Measurements from ENCODE around the gene MCC. TPM values are rescaled to one million over a fixed set of nuclear protein-coding genes. Genes with fewer than 3 reads are reported as not detected.

The MCC gene
- total RNA-seq, 1 experiment from 2014 or later = 0.41 TPM

DNA sequence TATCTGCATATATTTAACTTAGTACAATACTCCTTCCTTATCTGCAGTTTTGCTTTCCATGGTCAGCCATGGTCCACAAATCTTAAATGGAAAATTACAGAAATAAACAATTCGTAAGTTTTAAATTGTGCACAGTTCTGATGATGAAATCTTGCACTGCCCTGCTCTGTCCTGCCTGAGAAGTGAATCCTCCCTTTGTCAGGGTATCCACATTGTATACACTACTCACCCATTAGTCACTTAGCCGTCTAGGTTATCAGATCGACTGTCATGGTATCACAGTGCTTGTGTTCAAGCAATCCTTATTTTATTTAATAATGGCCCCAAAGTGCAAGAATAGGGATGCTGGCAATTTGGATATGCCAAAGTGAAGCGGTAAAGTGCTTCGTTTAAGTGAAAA is 16.9 kb upstream of the MCC start:
- Histone ChIP-seq H3K4me3 (ENCODE audit: low read depth in 2 of 2, low read length in 2 of 2) (no peak overlapping the region), H3K36me3 (ENCODE audit: control insufficient read depth, insufficient read depth, low read length) (no peaks in the 10 kb centered on the region), H3K27ac (ENCODE audit: low read length) (no peak overlapping the region), H3K27me3 (ENCODE audit: control insufficient read depth, insufficient read depth, low read length) (peaks cover 16% of the 10 kb centered on the region), H3K4me1 (ENCODE audit: control insufficient read depth, insufficient read depth, low read length) (no peaks in the 10 kb centered on the region), H3K9me3 (ENCODE audit: control insufficient read depth, insufficient read depth, low read depth, low read length) (no peaks in the 10 kb centered on the region)
- no TSS peak for BruUV-seq (replicated peaks)
- intact Hi-C loops (cut with micrococcal nuclease; ENCODE audit: unreplicated experiment) = no loop called here
- POLR2A ChIA-PET = no interaction called here
- no peak for DNase-seq (ENCODE audit: low read depth, low spot score)
- in situ Hi-C loops (cut with HindIII; ENCODE audit: low pct_unique_long_range_greater_than_20kb, low sequenced_read_pairs) = no loop called here
- no peak for ATAC-seq
- TF ChIP-seq SIN3A (IDR thresholded peaks at IDR 0.05; ENCODE audit: borderline replicate concordance, insufficient read depth, low read depth, low read length) (no peak), CTCF (IDR thresholded peaks at IDR 0.05) (no peak), POLR2AphosphoS5 (IDR thresholded peaks at IDR 0.05; ENCODE audit: low read depth, low read length) (no peak), TCF7L2 (IDR thresholded peaks at IDR 0.05; ENCODE audit: low read depth, low read length) (no peak)
- TF ChIP-seq, protein P1, sequence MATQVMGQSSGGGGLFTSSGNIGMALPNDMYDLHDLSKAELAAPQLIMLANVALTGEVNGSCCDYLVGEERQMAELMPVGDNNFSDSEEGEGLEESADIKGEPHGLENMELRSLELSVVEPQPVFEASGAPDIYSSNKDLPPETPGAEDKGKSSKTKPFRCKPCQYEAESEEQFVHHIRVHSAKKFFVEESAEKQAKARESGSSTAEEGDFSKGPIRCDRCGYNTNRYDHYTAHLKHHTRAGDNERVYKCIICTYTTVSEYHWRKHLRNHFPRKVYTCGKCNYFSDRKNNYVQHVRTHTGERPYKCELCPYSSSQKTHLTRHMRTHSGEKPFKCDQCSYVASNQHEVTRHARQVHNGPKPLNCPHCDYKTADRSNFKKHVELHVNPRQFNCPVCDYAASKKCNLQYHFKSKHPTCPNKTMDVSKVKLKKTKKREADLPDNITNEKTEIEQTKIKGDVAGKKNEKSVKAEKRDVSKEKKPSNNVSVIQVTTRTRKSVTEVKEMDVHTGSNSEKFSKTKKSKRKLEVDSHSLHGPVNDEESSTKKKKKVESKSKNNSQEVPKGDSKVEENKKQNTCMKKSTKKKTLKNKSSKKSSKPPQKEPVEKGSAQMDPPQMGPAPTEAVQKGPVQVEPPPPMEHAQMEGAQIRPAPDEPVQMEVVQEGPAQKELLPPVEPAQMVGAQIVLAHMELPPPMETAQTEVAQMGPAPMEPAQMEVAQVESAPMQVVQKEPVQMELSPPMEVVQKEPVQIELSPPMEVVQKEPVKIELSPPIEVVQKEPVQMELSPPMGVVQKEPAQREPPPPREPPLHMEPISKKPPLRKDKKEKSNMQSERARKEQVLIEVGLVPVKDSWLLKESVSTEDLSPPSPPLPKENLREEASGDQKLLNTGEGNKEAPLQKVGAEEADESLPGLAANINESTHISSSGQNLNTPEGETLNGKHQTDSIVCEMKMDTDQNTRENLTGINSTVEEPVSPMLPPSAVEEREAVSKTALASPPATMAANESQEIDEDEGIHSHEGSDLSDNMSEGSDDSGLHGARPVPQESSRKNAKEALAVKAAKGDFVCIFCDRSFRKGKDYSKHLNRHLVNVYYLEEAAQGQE (IDR thresholded peaks at IDR 0.05; ENCODE audit: insufficient read depth in 1 of 2, low read depth in 2 of 2, low read length in 1 of 2) = no peak
- CTCF ChIA-PET = no interaction called here

DNA sequence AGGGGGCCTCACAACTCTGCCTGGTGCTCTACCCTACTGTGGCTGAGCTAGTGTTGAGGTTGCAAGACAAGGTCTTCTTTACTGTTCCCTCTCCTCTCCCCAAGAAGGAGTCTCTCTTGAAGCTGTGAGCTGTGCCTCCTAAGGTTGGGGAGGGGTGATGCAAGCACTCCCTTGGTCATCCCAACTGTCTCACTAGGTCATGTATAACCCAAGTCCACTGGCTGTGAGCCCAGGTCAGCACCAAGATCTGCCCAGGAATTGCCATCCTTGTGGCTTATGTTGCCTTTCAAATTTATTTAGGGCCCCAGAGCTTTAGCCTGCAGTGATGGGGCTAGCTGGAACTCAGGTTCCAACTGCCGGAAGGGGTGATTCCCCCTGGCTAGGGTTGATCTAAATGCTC is 14.9 kb upstream of the MCC start:
- no peaks in the 10 kb centered on the region for H3K9me3 ChIP-seq (ENCODE audit: control insufficient read depth, insufficient read depth, low read depth, low read length)
- ATAC-seq (no peak), DNase-seq (ENCODE audit: low read depth, low spot score) (no peak)
- CTCF ChIA-PET = no interaction called here
- BruUV-seq (replicated peaks) = no TSS peak
- peaks cover 14% of the 10 kb centered on the region for H3K27me3 ChIP-seq (ENCODE audit: control insufficient read depth, insufficient read depth, low read length)
- in situ Hi-C loops (cut with HindIII; ENCODE audit: low pct_unique_long_range_greater_than_20kb, low sequenced_read_pairs) (no loop called here), intact Hi-C loops (cut with micrococcal nuclease; ENCODE audit: unreplicated experiment) (no loop called here)
- POLR2A ChIA-PET = no interaction called here
- H3K4me1 ChIP-seq (ENCODE audit: control insufficient read depth, insufficient read depth, low read length) = no peaks in the 10 kb centered on the region
- no peak overlapping the region for H3K27ac ChIP-seq (ENCODE audit: low read length)
- no peak for TF ChIP-seq POLR2AphosphoS5 (IDR thresholded peaks at IDR 0.05; ENCODE audit: low read depth, low read length)
- no peak for TF ChIP-seq TCF7L2 (IDR thresholded peaks at IDR 0.05; ENCODE audit: low read depth, low read length)
- TF ChIP-seq CTCF (IDR thresholded peaks at IDR 0.05) = no peak
- no peaks in the 10 kb centered on the region for H3K36me3 ChIP-seq (ENCODE audit: control insufficient read depth, insufficient read depth, low read length)
- no peak overlapping the region for H3K4me3 ChIP-seq (ENCODE audit: low read depth in 2 of 2, low read length in 2 of 2)

GRCh38 chr5:113502073-113502472 is 13.8 kb upstream of the MCC start:
- peaks cover 11% of the 10 kb centered on the region for H3K27me3 ChIP-seq (ENCODE audit: control insufficient read depth, insufficient read depth, low read length)
- in situ Hi-C loops (cut with HindIII; ENCODE audit: low pct_unique_long_range_greater_than_20kb, low sequenced_read_pairs) (no loop called here), intact Hi-C loops (cut with micrococcal nuclease; ENCODE audit: unreplicated experiment) (no loop called here)
- no peak overlapping the region for H3K27ac ChIP-seq (ENCODE audit: low read length)
- no peaks in the 10 kb centered on the region for H3K9me3 ChIP-seq (ENCODE audit: control insufficient read depth, insufficient read depth, low read depth, low read length)
- ChIA-PET CTCF (no interaction called here), POLR2A (no interaction called here)
- BruUV-seq (replicated peaks) = no TSS peak
- no peaks in the 10 kb centered on the region for H3K4me1 ChIP-seq (ENCODE audit: control insufficient read depth, insufficient read depth, low read length)
- DNase-seq (ENCODE audit: low read depth, low spot score) (no peak), ATAC-seq (no peak)
- TF ChIP-seq, protein P1 (IDR thresholded peaks at IDR 0.05; ENCODE audit: insufficient read depth in 1 of 2, low read depth in 2 of 2, low read length in 1 of 2) = no peak
- TF ChIP-seq POLR2AphosphoS5 (IDR thresholded peaks at IDR 0.05; ENCODE audit: low read depth, low read length) = no peak
- no peak for TF ChIP-seq SIN3A (IDR thresholded peaks at IDR 0.05; ENCODE audit: borderline replicate concordance, insufficient read depth, low read depth, low read length)
- TF ChIP-seq TCF7L2 (IDR thresholded peaks at IDR 0.05; ENCODE audit: low read depth, low read length) = no peak
- no peak for TF ChIP-seq CTCF (IDR thresholded peaks at IDR 0.05)
- H3K4me3 ChIP-seq (ENCODE audit: low read depth in 2 of 2, low read length in 2 of 2) = no peak overlapping the region
- H3K36me3 ChIP-seq (ENCODE audit: control insufficient read depth, insufficient read depth, low read length) = no peaks in the 10 kb centered on the region

All from Panc1 (cell line).